GM21526 (cell line): Measurements from ENCODE around the gene MYOZ3.

Experiments used
- ATAC-seq: cut with Tn5 transposase; IDR thresholded peaks from one replicate; pipeline ENCODE4 v1.9.1; 2021; ENCODE audit warnings: moderate library complexity; ENCODE audit not compliant: unreplicated experiment, low FRiP score

The MYOZ3 gene

DNA sequence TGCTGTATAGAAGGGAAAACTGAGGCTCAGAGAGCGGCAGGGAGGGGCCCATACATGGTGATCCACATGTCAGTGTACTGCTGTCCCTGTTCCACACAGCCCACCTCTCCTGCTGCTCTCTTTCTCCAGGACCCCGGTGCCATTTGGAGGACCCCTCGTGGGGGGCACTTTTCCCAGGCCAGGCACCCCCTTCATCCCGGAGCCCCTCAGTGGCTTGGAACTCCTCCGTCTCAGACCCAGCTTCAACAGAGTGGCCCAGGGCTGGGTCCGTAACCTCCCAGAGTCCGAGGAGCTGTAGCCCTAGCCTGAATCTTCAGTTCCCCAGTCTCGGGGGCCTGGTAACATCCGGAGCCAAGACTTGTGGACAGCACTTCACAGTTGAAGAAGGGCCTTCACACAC lies 15.5 kb downstream of the MYOZ3 start:
- no peak for ATAC-seq

DNA sequence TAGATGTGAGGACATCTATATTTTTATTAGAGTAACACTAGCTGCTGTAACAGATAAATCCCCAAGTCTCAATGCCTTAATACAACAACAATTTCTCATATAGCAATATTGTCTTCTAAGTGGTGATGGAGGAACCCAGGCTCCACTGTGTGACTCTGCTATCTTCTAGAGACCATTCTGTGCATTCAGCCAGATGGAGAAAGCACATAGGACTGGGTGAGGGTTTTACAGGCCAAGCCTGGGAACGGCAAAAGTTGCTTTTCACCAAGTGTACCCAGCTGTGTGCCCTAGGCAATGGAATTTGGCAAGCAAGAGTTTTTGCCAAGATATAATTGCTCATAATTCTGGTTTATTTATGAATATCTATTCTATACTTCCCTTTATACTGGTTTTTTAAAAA lies 28.1 kb downstream of the MYOZ3 start:
- ATAC-seq, result no peak

DNA sequence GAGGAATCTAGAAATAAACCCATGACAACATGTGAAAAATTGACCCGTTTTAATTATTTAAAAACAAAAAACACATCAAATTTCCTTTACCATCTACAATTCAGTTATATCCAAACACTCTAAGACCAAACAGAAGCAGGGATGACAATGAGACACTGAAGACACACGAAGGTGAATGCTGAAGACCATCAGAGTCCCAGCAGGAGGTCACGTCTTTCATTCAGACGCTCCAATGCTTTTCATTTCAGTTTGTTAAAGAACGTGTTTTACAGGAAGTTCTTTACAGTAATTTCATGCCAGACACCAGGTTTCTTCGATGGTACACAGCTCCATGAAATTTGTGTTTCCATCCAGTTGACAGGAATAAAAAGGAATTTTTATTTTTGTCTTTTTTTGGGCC lies 29.7 kb downstream of the MYOZ3 start:
- ATAC-seq, result no peak

DNA sequence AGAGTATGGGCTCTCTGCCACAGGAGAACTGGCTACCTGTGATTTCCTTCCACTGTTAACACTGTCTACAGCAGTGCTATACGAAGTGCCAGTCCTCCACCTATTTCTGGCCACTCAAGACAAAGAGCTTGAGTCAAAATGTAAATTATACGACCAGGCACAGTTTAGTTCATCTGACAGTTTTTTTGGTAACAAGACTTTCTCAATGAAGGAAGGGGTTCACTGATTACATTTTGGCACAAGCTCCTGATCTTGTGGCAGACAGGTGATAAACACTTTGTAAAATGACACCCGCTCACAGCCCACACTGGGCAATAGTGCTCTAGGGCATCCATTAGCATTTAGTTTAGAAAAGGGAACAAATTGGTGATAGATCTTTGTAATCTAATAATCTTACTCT lies 31.2 kb downstream of the MYOZ3 start:
- ATAC-seq, result no peak

DNA sequence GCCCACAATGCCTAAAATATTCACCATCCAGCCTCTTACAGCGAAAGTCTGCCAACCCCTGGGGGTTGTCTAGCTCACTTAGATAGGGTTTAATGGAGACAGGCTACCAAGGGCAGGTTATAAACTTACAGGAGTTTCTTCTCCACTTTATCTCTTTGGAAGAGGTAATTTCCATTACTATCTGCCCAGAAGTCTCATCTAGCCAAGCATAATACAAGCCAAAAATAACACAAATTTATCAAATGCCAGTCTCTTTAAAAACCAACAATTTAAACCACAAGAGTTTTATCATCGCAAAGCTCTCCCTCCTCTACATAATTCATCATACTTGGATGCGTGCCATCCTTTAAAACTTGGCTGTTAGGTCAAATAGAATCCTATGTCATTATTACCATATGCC lies 33.6 kb downstream of the MYOZ3 start:
- no peak for ATAC-seq

DNA sequence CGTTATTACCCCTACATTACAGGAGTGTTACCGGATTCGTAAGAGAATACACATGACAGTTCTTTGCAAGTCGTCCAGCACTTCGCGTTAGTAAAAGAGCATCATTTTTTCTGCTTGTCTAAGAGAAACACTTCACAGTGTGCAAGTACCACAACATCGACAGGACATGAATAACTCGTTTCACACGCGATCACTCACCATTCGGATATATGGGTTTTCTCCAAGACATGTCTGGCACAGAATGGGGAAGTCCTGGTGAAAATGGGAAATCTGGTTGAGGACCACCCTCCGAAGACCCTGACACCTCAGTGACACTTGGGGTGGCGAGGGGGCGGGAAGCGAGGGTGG lies 39.2 kb downstream of the MYOZ3 start:
- no peak for ATAC-seq

DNA sequence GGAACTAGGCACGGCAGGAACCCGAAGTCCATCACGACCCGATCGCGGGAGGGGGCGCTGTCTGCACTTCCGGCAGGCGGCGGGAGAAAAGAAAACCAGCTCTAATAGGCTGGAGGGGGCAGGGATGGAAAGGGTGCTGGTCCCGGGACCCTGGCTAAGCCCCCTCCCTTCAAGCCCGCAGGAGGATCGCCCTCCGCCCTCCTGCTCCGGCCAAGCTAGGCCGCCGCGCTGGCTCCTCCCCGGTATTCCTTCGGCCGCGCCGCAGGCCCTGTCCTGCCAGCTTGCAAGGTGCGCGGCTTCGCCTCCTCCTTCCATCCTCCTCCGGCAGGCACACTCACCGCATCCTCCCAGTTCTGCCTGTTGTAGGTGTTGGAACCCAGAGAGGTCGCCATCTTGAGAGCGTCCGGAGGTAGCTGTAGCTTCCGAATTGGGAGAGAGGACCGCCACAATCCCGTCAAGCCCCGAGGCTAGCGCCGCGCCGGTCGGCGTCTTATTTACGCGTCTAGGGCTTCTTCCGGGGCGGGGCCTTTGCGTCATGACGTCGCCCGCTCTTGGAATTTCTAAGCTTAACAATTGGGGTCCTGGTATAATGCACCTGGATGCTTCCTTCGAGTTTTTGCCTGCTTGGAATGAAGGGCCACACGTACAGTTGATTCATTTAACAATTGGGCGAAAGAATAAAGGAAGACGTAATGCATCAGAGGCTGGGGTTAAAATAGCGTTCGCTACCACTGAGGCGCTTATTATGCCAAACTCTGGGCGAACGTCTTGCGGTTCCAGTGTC lies 39.7 kb downstream of the MYOZ3 start, which contains the start of gene RBM22:
Gene RBM22, minus strand, starts transcription at position 469 of the 784 bp plus-strand sequence. Its CDS starts 77 bp downstream, at position 392.
- peak; percentile 97 for ATAC-seq

DNA sequence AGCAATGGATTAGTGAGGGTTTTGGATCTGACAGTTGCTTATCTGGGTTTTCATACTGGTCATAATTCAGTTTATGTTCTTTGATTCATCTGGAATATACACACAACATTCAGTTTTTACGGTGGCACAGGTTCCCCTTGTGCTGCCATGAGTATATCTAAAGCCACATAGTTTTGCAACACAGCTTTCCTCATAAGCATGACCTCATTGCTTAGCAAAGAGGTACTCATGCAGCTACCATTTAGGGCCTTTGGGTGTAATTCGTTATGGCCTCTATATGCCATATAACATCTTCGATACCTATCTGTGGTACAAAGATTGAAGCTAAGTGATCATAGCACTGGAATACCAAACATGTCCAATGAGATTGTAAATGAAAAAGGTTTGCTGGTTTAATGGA lies 42.7 kb downstream of the MYOZ3 start:
- no peak for ATAC-seq

DNA sequence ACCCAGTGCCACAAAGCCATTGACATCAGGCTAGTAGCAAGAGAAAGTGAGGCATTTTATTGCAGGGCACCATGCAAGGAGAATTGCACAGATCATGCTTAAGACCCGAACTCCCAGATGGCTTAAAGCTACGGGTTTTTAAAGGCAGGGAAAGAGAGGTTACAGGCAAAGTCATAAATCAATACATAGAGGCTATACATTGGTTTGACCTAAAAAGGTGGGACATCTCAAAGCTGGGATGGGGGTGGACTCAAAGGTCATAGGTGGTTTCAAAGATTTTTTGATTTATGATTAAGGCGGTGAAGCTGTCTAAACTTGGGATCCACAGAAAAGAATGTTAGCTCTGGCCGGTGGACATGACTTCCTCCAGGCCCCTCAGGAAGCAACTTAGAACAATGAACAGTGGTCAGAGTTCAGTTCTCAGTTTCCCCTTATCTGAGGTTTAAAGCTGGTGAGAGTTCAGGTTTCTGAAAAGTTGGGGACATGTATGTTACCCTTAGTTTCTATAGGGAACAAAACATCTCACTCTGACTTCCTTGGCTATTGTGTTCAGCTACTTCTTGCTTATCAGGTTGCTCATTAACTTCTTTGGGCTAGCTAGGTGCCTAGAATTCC lies 45.8 kb downstream of the MYOZ3 start:
- ATAC-seq, result no peak

DNA sequence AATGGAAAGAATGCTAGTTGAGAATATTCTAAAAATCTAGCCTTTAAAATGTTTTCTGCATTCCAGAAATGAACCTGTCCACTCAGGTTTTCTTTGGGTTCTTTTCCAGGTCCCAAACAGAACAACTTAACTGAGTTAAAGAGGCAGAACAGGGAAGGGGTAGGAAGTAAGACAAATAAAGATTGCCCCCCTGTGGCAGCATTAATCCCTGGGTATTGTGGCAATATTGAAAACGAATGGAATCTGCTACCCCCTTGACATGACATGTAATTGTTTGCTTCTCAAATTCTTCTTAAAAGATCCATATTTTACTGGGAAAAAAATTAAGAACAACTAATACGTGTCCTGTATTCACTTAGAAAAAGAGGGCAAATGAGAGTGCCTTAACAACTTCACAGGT lies 49.1 kb downstream of the MYOZ3 start:
- ATAC-seq, result no peak

DNA sequence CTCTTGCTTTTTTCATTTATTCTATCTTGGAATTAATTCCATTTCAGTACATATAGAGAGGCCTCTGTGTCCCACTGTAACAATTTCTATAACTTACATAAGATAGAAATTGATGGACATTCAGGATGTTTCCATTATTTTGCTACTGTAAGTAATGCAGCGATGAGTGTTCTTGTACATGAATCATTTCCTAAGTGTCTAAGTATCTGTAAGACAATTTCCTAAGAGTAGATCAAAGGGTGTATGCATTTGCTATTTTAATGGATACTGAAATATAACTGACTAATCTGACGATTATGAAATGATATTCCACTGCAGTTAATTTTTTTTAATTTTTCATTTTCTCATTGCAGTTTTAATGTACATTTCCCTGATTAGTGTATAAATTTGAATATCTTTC lies 62.8 kb downstream of the MYOZ3 start:
- ATAC-seq, result no peak
